ENCODE results near the gene SORCS2.

DNA sequence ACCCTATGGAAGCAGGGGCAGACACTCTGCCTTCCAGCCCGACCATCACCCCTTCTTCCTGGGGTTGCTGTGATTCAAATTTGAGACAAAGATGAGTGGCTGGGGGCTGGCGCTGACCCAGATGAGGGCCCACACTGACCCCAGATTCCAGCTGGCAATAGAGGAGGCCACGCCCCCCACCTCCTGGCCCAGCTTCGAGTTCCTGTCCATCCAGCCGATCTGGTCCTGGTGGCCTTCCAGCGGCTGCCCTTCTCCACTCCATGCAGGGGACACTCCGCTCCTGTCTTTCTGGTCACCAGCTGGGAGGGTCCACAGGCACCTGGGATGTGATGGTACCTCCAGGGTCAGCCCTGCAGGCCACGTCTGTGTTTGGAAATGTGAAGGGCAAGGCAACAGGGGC, 340.9 kb downstream of the SORCS2 start:
- TF ChIP-seq, protein P1, sequence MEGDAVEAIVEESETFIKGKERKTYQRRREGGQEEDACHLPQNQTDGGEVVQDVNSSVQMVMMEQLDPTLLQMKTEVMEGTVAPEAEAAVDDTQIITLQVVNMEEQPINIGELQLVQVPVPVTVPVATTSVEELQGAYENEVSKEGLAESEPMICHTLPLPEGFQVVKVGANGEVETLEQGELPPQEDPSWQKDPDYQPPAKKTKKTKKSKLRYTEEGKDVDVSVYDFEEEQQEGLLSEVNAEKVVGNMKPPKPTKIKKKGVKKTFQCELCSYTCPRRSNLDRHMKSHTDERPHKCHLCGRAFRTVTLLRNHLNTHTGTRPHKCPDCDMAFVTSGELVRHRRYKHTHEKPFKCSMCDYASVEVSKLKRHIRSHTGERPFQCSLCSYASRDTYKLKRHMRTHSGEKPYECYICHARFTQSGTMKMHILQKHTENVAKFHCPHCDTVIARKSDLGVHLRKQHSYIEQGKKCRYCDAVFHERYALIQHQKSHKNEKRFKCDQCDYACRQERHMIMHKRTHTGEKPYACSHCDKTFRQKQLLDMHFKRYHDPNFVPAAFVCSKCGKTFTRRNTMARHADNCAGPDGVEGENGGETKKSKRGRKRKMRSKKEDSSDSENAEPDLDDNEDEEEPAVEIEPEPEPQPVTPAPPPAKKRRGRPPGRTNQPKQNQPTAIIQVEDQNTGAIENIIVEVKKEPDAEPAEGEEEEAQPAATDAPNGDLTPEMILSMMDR (IDR thresholded peaks at IDR 0.05; ENCODE audit: low read depth, low read length) = no peak
- TF ChIP-seq EZH2phosphoT487 (IDR thresholded peaks at IDR 0.05; ENCODE audit: low read depth) = no peak
